Skeletal muscle satellite cell (primary cell): ENCODE data around the gene RPL36A.

Experiments used
- H3K27me3 ChIP-seq: 2 replicates; pipeline ENCODE4 v1.7.0; 2013; ENCODE audit warnings: low read length; ENCODE audit not compliant: control insufficient read depth, insufficient read depth
- H3K36me3 ChIP-seq: 2 replicates; pipeline ENCODE4 v1.7.0; 2013; ENCODE audit warnings: mild to moderate bottlenecking, control low read depth, low read length; ENCODE audit not compliant: insufficient read depth
- H3K4me1 ChIP-seq: 2 replicates; pipeline ENCODE4 v1.7.0; 2013; ENCODE audit warnings: low read length; ENCODE audit not compliant: control insufficient read depth, insufficient read depth
- H3K4me2 ChIP-seq: 2 replicates; pipeline ENCODE4 v1.7.0; 2013; ENCODE audit warnings: mild to moderate bottlenecking, low read length
- H3K4me3 ChIP-seq: 2 replicates; pipeline ENCODE4 v1.7.0; 2013; ENCODE audit warnings: low read length
- H3K9ac ChIP-seq: 2 replicates; pipeline ENCODE4 v1.7.0; 2013; ENCODE audit warnings: mild to moderate bottlenecking, low read depth, low read length, moderate library complexity
- H3K9me3 ChIP-seq: replicated peaks from 2 replicates; pipeline ENCODE4 v1.7.0; 2013; ENCODE audit warnings: mild to moderate bottlenecking, control low read depth, low read length

RPL36A gene

DNA sequence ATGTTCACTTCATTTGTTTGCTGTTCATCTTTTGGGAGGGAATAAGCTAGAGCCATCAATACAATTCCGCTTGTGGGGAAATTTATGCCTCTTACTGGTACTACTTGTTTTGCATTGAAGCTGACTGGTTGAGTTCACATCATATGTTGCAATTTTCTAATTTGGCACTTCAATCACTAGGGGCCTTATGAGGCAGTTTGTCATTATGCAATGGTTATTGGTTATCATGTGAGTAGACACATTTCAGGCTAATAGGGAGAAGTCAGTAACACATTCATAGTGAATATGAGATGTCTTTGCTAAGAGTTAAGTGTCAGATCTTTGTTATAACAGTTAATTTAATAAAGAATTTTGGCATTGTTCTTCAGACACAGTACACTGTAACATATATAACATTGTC is 5.0 kb downstream of the RPL36A start:
- Histone ChIP-seq H3K9ac (no peak overlapping the region), H3K4me1 (peaks cover 9% of the 10 kb centered on the region)

DNA sequence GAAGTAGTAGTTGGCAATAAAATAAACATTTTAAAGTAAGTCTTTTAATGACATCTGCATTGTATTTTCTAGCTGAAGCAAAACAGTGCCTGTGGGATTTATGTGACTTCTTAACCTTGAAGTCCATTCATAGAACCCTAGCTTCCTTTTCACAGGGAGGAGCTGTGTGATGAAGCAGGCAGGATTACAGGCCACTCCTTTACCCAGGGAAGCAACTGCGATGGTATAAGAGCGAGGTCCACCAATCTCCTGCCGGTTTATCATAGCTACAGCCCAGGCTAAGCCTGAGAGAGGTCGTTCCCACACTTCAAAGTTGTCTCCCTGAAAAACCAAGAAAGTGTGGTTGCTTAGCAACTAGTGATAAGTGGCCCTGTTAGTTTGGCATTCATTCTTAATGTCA is 7.0 kb downstream of the RPL36A start:
- Histone ChIP-seq H3K9me3 (no peaks in the 10 kb centered on the region), H3K4me2 (no peak overlapping the region), H3K27me3 (no peaks in the 10 kb centered on the region), H3K36me3 (peaks cover 22% of the 10 kb centered on the region), H3K4me1 (peaks cover 5% of the 10 kb centered on the region), H3K9ac (no peak overlapping the region), H3K4me3 (no peak overlapping the region)

More for the DNA sequence above, 5.0 kb downstream of the RPL36A start:
- Histone ChIP-seq H3K4me2 (no peak overlapping the region), H3K36me3 (peaks cover 33% of the 10 kb centered on the region), H3K27me3 (no peaks in the 10 kb centered on the region), H3K4me3 (no peak overlapping the region), H3K9me3 (no peaks in the 10 kb centered on the region)

DNA sequence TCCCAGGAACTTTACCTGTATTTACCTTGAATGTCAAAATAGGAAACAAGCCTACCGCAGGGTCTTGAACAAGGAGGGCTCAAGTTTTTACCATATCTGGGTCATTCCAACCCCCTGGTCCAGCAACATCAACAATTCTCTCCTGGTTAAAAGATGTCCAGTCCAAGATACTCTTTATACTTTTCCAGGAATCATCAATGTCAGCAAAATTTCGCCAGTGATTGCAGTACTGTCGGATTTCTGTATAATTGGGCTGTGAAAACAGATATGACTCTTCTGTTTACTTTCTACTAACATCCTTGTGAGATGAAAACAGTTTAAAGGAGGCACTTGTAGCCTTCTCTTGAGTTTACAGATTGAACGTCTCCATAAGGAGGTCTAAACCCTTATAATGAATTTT is 7.9 kb downstream of the RPL36A start:
- H3K36me3 ChIP-seq: peaks cover 15% of the 10 kb centered on the region
- no peak overlapping the region for H3K4me3 ChIP-seq
- no peaks in the 10 kb centered on the region for H3K9me3 ChIP-seq
- H3K4me2 ChIP-seq: no peak overlapping the region
- H3K4me1 ChIP-seq: no peaks in the 10 kb centered on the region
- H3K9ac ChIP-seq: no peak overlapping the region
- no peaks in the 10 kb centered on the region for H3K27me3 ChIP-seq

DNA sequence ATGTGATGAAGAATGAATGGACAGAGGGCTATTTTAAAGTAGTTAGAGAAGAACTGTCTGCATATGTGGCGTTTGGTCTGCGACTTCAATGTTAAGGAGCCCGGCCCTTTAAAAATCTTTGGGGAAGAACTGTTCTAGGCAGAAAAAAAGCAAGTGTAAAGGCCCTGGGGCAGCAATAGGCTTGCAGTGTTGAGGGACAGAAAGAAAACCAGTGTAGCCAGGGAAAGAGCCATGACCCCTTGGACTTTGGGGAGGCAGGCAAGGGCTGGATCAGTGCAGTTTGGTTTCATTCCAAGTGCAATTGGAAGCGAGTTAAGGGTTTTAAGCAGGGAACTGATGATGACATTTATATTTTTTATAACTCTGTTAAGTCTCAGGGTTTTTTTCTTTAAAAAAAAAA is 9.0 kb downstream of the RPL36A start:
- Histone ChIP-seq H3K4me1 (no peaks in the 10 kb centered on the region), H3K9me3 (no peaks in the 10 kb centered on the region), H3K9ac (no peak overlapping the region), H3K4me3 (no peak overlapping the region), H3K36me3 (peaks cover 11% of the 10 kb centered on the region), H3K27me3 (no peaks in the 10 kb centered on the region), H3K4me2 (no peak overlapping the region)

DNA sequence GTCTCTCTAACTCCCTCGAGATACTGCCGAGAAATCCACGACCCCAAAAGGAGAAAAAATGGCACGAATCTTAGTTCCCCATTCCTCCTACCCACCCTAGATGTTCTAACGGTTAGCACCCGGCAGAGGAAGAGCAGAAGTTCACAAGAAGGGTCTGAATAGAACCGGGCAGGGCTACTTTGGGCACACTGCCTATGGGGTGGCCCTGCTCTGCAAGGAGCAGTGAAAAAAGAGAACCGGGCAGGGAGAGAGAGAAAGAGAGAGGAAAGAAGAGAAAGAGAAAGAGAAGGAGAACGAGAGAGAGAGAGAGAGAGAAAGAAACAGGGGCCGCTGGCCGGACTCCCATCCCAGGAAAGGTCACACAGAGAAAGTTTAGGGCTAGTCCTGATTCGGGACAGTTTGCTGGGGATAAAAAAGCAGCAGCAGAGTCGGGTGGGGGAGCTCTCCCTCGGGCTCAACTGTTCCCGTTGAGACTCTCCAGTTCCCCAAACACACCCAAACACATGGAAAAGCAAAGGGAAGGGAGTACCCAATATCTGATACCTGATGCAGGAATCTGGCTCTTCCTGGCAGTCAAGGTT is 16.4 kb downstream of the RPL36A start:
- Histone ChIP-seq H3K4me2 (peak overlapping the region; percentile 82), H3K4me3 (peak overlapping the region; percentile 79), H3K4me1 (no peaks in the 10 kb centered on the region), H3K36me3 (peaks cover 7% of the 10 kb centered on the region), H3K27me3 (no peaks in the 10 kb centered on the region), H3K9ac (peak overlapping the region; percentile 88), H3K9me3 (no peaks in the 10 kb centered on the region)

DNA sequence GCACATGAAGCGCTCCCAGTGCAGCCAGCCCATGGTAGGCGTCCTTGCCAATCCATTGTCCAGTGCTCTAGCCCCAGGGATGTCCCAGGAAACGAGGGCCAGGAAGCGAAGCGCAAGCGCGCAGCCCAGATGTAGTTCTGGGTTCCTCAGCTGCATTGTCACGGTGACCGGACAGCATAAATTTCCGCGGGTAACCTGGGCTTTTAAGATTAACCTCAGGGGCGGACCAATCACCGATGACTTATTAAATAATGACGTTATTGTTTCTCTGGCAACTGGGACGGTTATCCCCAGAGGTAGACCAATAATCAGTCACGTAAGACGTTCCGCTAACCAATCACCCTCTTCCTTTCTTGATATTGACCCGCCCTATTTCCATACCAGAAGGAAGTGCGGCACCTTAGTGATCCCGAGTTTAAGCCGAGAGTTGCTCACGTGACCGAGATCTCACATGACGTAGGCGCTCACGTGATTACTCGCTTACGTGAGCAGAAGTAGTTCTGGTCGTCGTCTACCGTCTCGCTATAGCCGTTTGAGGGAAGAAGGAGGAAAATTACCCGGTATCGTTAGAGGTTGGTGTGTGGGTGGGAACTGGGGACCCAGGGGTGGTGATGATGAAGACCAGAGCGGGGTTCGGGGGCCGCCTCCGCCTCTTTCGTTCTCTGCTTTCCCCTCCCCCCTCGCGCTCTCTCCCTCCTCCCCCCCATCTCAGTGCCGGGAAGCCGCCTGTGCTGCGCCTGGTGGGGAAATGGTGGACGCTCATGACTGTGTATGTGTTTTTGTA is 17.1 kb downstream of the RPL36A start, which contains the start of the genes GLA and HNRNPH2:
Gene GLA (minus strand): TSS at position 178 of the 784 bp plus-strand sequence. CDS start 22 bp downstream, at position 156.
Gene HNRNPH2 (plus strand): TSS at position 475 of the 784 bp plus-strand sequence. CDS start 3,767 bp downstream, outside the sequence.
- Histone ChIP-seq H3K4me3 (peak within 1 kb of the TSS; percentile 80), H3K9ac (peak within 1 kb of the TSS; percentile 98), H3K4me2 (peak within 1 kb of the TSS; percentile 84), H3K36me3 (peaks cover 13% of the 10 kb centered on the region), H3K27me3 (no peaks in the 10 kb centered on the region), H3K9me3 (no peaks in the 10 kb centered on the region), H3K4me1 (no peaks in the 10 kb centered on the region)

DNA sequence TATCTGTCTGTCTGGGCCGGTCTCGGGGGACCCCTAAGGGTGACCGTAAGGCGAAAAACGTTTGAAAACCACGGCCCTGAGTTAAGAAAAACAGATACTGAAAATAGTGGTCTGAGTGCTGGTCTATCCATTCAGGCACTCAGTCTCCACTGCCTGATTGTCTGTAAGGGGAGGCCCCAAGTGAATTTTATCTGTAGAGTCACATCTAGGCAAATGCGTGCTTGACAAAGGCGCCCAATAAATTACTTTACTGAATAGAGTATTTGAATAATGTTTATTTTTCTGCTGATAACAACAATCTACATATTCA is 17.7 kb downstream of the RPL36A start:
- peak overlapping the region; percentile 98 for H3K9ac ChIP-seq
- peak overlapping the region; percentile 80 for H3K4me3 ChIP-seq
- H3K9me3 ChIP-seq: no peaks in the 10 kb centered on the region
- H3K4me2 ChIP-seq: peak overlapping the region; percentile 84
- no peaks in the 10 kb centered on the region for H3K4me1 ChIP-seq
- H3K36me3 ChIP-seq: peaks cover 14% of the 10 kb centered on the region
- no peaks in the 10 kb centered on the region for H3K27me3 ChIP-seq

DNA sequence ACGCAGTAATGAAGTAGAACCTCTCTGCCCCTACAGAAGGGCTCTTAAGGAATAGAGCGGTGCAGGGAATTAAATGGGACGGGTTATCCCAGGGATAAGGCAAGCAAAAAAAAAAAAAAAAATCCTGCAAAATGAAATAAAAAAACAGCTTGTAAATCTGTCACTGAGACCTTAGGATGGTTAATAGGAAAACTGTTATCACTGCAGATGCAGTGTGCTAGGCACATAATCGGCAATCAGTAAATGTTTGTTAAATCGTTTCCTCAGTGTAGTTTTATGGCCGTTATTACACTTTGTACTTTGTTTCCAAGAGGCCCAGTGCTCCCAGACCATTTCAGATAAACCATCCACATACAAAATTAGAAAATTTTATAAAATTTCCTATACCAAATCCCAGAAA is 18.2 kb downstream of the RPL36A start:
- H3K36me3 ChIP-seq: peaks cover 14% of the 10 kb centered on the region
- H3K4me3 ChIP-seq: peak overlapping the region; percentile 80
- peak overlapping the region; percentile 84 for H3K4me2 ChIP-seq
- H3K9ac ChIP-seq: peak overlapping the region; percentile 98
- H3K4me1 ChIP-seq: no peaks in the 10 kb centered on the region
- no peaks in the 10 kb centered on the region for H3K27me3 ChIP-seq
- H3K9me3 ChIP-seq: no peaks in the 10 kb centered on the region

DNA sequence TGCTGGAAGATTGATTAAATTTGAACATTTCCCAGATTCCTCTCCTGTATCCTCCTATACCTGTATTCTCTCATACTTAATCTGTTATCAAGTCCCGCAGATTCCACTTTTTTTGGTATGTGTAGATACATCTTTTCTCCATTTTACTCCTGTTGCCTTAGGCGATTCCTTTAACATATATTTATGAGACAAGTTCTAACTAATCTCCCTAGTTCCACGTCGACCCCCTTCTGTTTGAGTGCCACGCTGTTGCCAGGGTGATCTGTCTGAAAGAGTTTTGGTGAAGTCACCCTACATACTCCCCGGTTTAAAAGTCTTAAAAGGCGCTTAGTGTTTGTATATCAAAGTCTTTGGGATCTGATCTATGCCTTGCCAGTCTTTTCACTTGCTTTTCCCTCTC is 19.6 kb downstream of the RPL36A start:
- Histone ChIP-seq H3K4me1 (no peaks in the 10 kb centered on the region), H3K9ac (peak overlapping the region; percentile 98), H3K4me3 (peak overlapping the region; percentile 80)

DNA sequence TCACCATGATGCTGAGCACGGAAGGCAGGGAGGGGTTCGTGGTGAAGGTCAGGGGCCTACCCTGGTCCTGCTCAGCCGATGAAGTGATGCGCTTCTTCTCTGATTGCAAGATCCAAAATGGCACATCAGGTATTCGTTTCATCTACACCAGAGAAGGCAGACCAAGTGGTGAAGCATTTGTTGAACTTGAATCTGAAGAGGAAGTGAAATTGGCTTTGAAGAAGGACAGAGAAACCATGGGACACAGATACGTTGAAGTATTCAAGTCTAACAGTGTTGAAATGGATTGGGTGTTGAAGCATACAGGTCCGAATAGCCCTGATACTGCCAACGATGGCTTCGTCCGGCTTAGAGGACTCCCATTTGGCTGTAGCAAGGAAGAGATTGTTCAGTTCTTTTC is 21.2 kb downstream of the RPL36A start:
- H3K4me1 ChIP-seq: peaks cover 4% of the 10 kb centered on the region
- no peaks in the 10 kb centered on the region for H3K27me3 ChIP-seq
- no peak overlapping the region for H3K4me2 ChIP-seq
- H3K9me3 ChIP-seq: no peaks in the 10 kb centered on the region
- no peak overlapping the region for H3K4me3 ChIP-seq
- H3K36me3 ChIP-seq: peaks cover 14% of the 10 kb centered on the region
- no peak overlapping the region for H3K9ac ChIP-seq

More for the DNA sequence above, 19.6 kb downstream of the RPL36A start:
- H3K36me3 ChIP-seq: peaks cover 14% of the 10 kb centered on the region
- H3K9me3 ChIP-seq: no peaks in the 10 kb centered on the region
- H3K4me2 ChIP-seq: peak overlapping the region; percentile 84
- H3K27me3 ChIP-seq: no peaks in the 10 kb centered on the region

DNA sequence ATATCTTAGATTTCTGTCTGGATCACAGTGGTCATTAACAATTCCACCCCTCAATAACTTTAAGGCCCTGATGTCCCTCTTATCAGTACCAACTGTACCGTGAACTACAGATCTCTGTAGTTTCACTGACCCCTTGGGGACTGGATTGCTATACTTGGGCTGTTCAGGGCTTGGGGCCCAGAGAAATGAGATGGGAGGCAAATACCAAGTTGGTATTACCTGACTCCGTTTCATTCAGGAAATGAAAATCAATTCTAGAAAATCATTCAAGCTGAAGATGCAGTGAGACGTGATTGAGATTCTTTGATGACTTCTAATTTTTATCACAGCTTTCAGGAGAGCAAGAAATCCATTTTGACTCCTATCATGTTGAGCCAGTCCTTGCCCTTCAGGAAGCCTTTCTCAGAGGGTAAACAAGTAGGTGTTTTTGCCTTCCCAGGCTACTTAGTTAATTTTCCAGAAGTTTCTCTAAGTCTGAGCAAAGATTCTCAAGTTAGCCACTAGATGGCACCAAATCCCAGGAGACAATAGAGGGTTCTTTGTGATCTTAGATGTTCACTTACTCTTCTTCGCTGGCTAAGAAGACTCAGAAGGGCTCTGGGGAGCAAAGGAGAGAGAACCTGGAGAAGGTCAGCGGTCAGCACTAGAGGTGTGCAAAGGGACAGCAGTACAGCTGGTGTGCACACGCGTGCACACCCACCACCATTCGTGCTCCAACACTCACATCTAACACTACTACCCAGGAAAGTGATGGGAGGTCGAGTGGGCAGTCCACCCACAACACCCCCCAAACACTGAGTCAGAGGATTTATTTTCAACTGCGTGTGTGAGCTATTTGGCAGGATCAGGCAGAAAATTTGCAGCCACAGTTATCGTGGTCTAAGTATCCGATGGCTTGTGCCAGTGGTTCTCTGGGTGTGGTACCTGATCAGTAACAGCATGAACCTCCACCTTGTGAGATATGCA is 24.7 kb downstream of the RPL36A start:
- Histone ChIP-seq H3K27me3 (no peaks in the 10 kb centered on the region), H3K9me3 (no peaks in the 10 kb centered on the region), H3K36me3 (peaks cover 14% of the 10 kb centered on the region), H3K4me3 (no peak overlapping the region), H3K9ac (no peak overlapping the region), H3K4me2 (peak overlapping the region; percentile 21), H3K4me1 (peaks cover 8% of the 10 kb centered on the region)
